Lower lobe of right lung (tissue), 2 donors: Measurements from ENCODE around the gene ARHGAP24. TPM values are rescaled to one million over a fixed set of nuclear protein-coding genes. Genes with fewer than 3 reads are reported as not detected.
"Not testable (repeated sequence)": the region's sequence is repeated elsewhere in the genome, so short reads cannot be mapped to it uniquely, and the experiment has no call there.

Experiments used
- ATAC-seq, 2 donors: fragments of 200-7000 bp; cut with Tn5 transposase; one replicate each; pipeline ENCODE4 v1.9.1; 2020 to 2022; ENCODE audit warnings: mild to moderate bottlenecking in 2 of 2, moderate library complexity in 2 of 2
- DNase-seq: peaks from one replicate; pipeline ENCODE4 v3.0.0-alpha.2; 2020
- H3K27ac ChIP-seq: fragments of 200-600 bp; one replicate; pipeline ENCODE4 v1.8.0; 2022
- H3K27me3 ChIP-seq: fragments of 200-600 bp; one replicate; pipeline ENCODE4 v1.8.0; 2022; ENCODE audit warnings: low read depth
- H3K36me3 ChIP-seq: fragments of 200-600 bp; one replicate; pipeline ENCODE4 v1.8.0; 2022; ENCODE audit warnings: mild to moderate bottlenecking
- H3K4me1 ChIP-seq: fragments of 200-600 bp; one replicate; pipeline ENCODE4 v1.8.0; 2022
- H3K4me3 ChIP-seq: fragments of 200-600 bp; one replicate; pipeline ENCODE4 v1.8.0; 2022; ENCODE audit warnings: mild to moderate bottlenecking
- H3K9me3 ChIP-seq: fragments of 200-600 bp; one replicate; pipeline ENCODE4 v1.8.0; 2022
- intact Hi-C: fragments of 100-400 bp; cut with DNase I; formaldehyde crosslinking; loops from one replicate; pipeline ENCODE4 v1.11.0; 2022
- total RNA-seq: library from RNA; stranded (reverse); fragmentation: NEBNext Ultra II Directional; extraction: Animal tissue kit (Norgen Biotek cat#: 25700); gene quantifications from one replicate; pipeline ENCODE4 v1.2.1, GENCODE V29; 2021
- TF ChIP-seq, protein P1 (sequence below): fragments of 200-600 bp; IDR thresholded peaks from one replicate; pipeline ENCODE4 v1.8.0; 2022; ENCODE audit warnings: antibody characterized with exemption, mild to moderate bottlenecking
- donor health status: DM: no; HTN: yes; CAD: no; lungs with severe emphysema.

The ARHGAP24 gene
- total RNA-seq, 1 donor from 2014 or later = 28.7 TPM

DNA sequence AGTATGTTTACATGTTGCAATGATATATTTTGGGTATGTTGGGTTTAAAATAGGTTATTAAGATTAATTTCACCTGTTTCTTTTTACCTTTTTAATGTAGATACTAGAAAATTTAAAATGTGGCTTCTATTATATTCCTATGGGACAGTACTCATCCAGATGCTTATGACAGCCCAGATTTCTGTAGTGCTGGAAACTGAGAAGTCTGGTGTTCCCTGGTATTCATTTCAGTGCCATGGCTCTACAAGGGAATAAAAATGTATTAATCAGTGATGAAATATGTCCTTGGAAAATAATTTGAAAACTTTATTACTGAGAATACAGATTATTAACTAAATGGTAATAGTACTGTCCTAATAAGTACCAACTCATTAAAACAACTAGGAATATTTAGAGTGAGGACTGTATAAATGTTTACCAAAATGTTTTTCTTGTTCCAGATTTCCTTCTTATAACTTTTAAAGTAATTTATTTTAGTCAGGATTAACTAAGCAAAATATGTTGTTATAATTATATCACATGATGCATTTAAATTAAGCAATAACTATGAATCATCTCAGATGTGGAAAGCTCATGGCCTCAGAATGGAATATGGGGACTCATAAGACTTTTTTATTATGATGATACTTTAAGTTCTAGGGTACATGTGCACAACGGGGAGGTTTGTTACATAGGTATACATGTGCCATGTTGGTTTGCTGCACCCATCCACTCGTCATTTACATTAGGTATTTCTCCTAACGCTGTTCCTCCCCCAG, 25.3 kb downstream of the ARHGAP24 start:
- no peaks in the 10 kb centered on the region for H3K9me3 ChIP-seq
- H3K4me3 ChIP-seq = no peak overlapping the region
- intact Hi-C loops = no loop called here
- H3K27ac ChIP-seq = no peak overlapping the region
- no peak for ATAC-seq
- TF ChIP-seq, protein P1, sequence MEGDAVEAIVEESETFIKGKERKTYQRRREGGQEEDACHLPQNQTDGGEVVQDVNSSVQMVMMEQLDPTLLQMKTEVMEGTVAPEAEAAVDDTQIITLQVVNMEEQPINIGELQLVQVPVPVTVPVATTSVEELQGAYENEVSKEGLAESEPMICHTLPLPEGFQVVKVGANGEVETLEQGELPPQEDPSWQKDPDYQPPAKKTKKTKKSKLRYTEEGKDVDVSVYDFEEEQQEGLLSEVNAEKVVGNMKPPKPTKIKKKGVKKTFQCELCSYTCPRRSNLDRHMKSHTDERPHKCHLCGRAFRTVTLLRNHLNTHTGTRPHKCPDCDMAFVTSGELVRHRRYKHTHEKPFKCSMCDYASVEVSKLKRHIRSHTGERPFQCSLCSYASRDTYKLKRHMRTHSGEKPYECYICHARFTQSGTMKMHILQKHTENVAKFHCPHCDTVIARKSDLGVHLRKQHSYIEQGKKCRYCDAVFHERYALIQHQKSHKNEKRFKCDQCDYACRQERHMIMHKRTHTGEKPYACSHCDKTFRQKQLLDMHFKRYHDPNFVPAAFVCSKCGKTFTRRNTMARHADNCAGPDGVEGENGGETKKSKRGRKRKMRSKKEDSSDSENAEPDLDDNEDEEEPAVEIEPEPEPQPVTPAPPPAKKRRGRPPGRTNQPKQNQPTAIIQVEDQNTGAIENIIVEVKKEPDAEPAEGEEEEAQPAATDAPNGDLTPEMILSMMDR = no peak
- H3K27me3 ChIP-seq = no peaks in the 10 kb centered on the region
- no peaks in the 10 kb centered on the region for H3K36me3 ChIP-seq
- H3K4me1 ChIP-seq = peaks cover 16% of the 10 kb centered on the region
- DNase-seq = no peak

DNA sequence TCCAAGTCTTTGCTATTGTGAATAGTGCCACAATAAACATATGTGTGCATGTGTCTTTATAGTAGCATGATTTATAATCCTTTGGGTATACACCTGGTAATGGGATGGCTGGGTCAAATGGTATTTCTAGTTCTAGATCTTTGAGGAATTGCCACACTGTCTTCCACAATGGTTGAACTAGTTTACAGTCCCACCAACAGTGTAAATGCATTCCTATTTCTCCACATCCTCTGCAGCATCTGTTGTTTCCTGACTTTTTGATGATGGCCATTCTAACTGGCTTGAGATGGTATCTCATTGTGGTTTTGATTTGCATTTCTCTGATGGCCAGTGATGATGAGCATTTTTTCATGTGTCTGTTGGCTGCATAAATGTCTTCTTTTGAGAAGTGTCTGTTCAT, 26.2 kb downstream of the ARHGAP24 start:
- H3K9me3 ChIP-seq, H3K36me3 ChIP-seq, H3K27me3 ChIP-seq, H3K27ac ChIP-seq, DNase-seq, ATAC-seq, intact Hi-C loops, H3K4me3 ChIP-seq: not testable (repeated sequence)
- peaks cover 16% of the 10 kb centered on the region for H3K4me1 ChIP-seq

DNA sequence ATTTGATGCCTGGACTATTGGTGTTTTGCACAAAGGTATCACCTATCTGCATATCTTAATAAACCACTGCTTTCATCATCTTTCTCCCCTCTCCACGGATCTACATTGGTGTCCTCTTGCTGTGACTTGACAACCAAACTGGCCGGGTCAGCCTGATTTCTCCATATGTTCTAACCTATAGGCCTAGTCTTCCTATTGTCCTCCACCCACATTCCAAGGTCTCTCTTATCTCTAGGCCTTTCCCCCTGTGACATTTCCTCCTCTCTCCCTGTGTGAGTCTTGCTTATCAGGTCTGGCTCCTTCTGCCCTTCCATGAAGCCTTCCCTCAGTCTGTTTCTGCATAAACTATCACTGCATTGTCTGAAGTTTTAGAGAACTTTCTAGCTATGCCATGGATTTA, 33.7 kb downstream of the ARHGAP24 start:
- TF ChIP-seq, protein P1 = no peak
- intact Hi-C loops = no loop called here
- DNase-seq = no peak
- Histone ChIP-seq H3K27ac (no peak overlapping the region), H3K9me3 (no peaks in the 10 kb centered on the region), H3K4me1 (no peaks in the 10 kb centered on the region), H3K4me3 (no peak overlapping the region), H3K27me3 (no peaks in the 10 kb centered on the region), H3K36me3 (no peaks in the 10 kb centered on the region)
- ATAC-seq = no peak

DNA sequence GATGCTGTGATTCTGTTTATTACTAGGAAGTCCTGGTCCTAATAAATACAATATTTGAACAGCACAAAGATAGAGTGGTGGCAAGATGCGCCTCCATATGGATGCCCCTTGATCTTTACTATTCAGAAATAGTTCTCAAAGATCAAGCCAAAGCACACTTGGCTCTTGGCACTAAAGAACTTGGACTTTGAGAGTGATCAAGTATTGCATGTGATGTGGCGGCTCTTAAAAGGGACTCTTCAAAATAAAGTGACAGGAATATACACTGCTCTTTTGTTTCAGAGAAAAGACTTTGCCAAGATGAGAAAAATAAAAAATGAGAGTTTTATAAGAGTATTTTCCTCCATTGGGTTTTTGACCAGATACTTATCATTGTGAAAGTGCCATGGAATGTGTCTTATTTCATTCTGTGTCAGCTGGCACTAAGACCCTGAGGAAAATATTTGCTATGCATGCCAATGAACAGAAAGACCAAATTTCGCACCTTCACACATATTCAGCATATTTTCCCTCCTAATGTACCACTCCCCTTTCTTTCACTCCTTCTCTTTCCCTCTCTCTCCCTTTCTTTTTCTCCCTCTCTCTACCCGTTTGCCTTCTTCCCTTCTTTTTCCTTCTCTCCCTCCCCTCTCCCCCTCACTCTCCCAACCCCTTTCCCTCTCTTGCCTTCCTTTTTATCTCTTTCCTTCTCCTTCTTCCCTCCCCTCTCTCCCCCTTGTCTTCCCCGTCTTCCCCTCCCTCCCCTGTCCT, 35.1 kb downstream of the ARHGAP24 start:
- H3K4me3 ChIP-seq = no peak overlapping the region
- peaks cover 8% of the 10 kb centered on the region for H3K4me1 ChIP-seq
- no peak overlapping the region for H3K27ac ChIP-seq
- TF ChIP-seq, protein P1 = no peak
- H3K27me3 ChIP-seq = no peaks in the 10 kb centered on the region
- H3K9me3 ChIP-seq = no peaks in the 10 kb centered on the region
- DNase-seq = no peak
- H3K36me3 ChIP-seq = no peaks in the 10 kb centered on the region
- intact Hi-C loops = no loop called here
- peak in 1 of 2 donors; percentile 23 for ATAC-seq

DNA sequence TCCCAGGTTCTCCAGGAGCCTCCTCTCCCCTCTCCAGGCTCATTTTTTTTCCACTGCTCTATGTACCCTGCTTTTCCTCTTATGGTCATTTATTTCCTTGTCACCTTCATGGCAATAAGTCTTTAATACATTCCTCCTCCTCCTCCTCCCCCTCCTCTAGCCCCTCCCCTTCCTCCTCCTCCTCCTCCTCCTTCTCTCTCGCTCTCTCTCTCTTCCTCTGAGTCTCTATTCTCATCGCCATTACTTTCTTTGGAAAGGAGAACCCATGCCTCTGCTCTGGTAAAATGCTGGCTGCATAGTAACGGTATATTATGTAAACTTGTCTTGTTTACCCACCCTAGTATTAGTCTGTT, 35.7 kb downstream of the ARHGAP24 start:
- ATAC-seq (peak in 1 of 2 donors; percentile 41), DNase-seq (no peak)
- intact Hi-C loops = no loop called here
- Histone ChIP-seq H3K9me3 (no peaks in the 10 kb centered on the region), H3K4me1 (peaks cover 8% of the 10 kb centered on the region), H3K27me3 (no peaks in the 10 kb centered on the region), H3K4me3 (no peak overlapping the region), H3K36me3 (no peaks in the 10 kb centered on the region), H3K27ac (no peak overlapping the region)
- TF ChIP-seq, protein P1 = no peak
